SK-N-MC (cell line): ENCODE results near the gene STAG1.
"Not testable (repeated sequence)": the region's sequence is repeated elsewhere in the genome, so short reads cannot be mapped to it uniquely, and the experiment has no call there.

Source experiments
- DNase-seq: peaks from one replicate; pipeline ENCODE4 v3.0.0-alpha.2; 2011; ENCODE audit warnings: low read depth, low spot score
- H3K27ac ChIP-seq: fragments of 200-600 bp; sonication (generic); 2 replicates; pipeline ENCODE4 v1.5.1; 2016; ENCODE audit warnings: mixed run types
- H3K36me3 ChIP-seq: fragments of 200-600 bp; sonication (generic); 2 replicates; pipeline ENCODE4 v1.6.1; 2017; ENCODE audit warnings: antibody characterized with exemption, low read length, mixed read lengths; ENCODE audit not compliant: insufficient read depth
- H3K4me3 ChIP-seq: fragments of 200-600 bp; sonication (generic); 2 replicates; pipeline ENCODE4 v1.5.1; 2016
- H3K9ac ChIP-seq: fragments of 200-600 bp; sonication (generic); 2 replicates; pipeline ENCODE4 v1.8.0; 2017; ENCODE audit warnings: mixed run types, mixed read lengths; ENCODE audit not compliant: insufficient read length
- H3K9me3 ChIP-seq: fragments of 200-600 bp; sonication (generic); 2 replicates; pipeline ENCODE4 v1.6.1; 2017; ENCODE audit warnings: low read depth, mild to moderate bottlenecking, antibody characterized with exemption, low read length, moderate library complexity, mixed read lengths
- EZH2 ChIP-seq: fragments of 200-600 bp; sonication (generic); IDR thresholded peaks from one replicate; pipeline ENCODE4 v1.6.1; 2017; ENCODE audit warnings: antibody characterized with exemption
- FOXP2 ChIP-seq: optimal IDR thresholded peaks from 2 replicates; pipeline ENCODE3; 2011; ENCODE audit warnings: mild to moderate bottlenecking, moderate library complexity; ENCODE audit not compliant: insufficient read depth; ENCODE audit errors: extremely low read length, control extremely low read depth
- POLR2AphosphoS5 ChIP-seq: IDR thresholded peaks from 2 replicates; pipeline ENCODE4 v1.6.1; 2012; ENCODE audit warnings: mild to moderate bottlenecking, low read depth, low read length, borderline replicate concordance

Gene STAG1

DNA sequence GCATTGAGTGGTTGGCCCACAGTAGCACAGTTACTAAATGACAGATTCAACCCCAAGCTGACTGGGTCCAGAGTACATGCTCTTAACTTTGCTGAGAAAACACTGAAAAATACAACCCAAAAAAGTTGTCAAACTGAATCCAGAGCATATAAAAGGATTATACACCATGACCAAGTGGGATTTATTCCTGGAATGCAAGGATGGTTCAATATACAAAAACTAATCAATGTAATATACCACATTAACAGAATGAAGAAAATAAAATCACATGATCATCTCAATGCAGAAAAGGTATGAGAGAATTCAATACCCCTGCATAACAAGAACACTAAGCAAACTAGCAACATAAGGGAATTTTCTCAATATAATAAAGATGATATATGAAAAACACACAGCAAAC, 98.5 kb downstream of the STAG1 start:
- peaks cover 24% of the 10 kb centered on the region for H3K36me3 ChIP-seq
- H3K9me3 ChIP-seq: peaks cover 20% of the 10 kb centered on the region; the same call in 1 of the 2 replicates
- H3K9ac ChIP-seq: no peak overlapping the region
- no peak overlapping the region for H3K27ac ChIP-seq
- DNase-seq: no peak
- no peak overlapping the region for H3K4me3 ChIP-seq
- TF ChIP-seq POLR2AphosphoS5 (no peak), EZH2 (no peak)

DNA sequence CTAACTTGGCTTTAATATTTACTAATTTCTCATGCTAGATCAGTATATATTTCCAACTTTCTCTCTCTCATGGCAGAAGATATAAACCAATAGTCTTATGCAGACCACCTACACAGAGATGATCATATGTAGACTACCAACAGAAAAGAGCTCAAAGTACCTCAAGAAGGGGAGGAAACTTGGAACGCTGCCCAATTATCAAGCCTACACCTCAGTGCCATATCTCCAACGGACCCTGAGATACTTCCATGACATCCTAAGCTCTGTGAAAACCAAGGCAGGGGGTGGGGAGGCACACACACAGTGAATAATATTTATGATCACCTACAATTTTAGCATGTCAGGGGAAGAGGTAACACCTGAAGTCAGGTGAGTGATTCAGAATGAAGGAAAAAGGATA, 100.6 kb downstream of the STAG1 start:
- no peak overlapping the region for H3K4me3 ChIP-seq
- H3K9me3 ChIP-seq: peaks cover 20% of the 10 kb centered on the region; the same call in 1 of the 2 replicates
- H3K9ac ChIP-seq: no peak overlapping the region
- H3K36me3 ChIP-seq: peaks cover 24% of the 10 kb centered on the region
- no peak overlapping the region for H3K27ac ChIP-seq
- no peak for TF ChIP-seq POLR2AphosphoS5
- TF ChIP-seq FOXP2: no peak
- TF ChIP-seq EZH2: no peak
- no peak for DNase-seq

DNA sequence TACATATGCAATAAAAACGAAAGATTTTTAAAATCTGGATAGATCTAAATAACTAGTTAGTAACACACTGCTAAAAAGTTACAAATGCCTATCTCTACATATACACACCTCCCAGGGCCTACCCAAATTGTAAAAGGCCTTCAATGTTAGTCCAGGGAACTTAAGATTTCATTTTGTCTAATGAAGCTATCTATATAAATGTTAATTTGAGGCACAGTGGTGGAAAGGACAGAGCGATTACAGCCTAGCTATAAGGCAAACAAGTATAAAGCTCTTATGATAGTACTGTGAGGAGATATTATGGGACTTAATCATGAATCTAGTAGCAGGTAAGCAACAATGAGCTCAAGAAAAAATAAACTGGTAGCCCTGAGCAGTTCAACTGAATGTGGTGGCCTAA, 101.7 kb downstream of the STAG1 start:
- no peak overlapping the region for H3K9ac ChIP-seq
- no peak for TF ChIP-seq POLR2AphosphoS5
- no peak for TF ChIP-seq FOXP2
- no peak for TF ChIP-seq EZH2
- H3K4me3 ChIP-seq: no peak overlapping the region

DNA sequence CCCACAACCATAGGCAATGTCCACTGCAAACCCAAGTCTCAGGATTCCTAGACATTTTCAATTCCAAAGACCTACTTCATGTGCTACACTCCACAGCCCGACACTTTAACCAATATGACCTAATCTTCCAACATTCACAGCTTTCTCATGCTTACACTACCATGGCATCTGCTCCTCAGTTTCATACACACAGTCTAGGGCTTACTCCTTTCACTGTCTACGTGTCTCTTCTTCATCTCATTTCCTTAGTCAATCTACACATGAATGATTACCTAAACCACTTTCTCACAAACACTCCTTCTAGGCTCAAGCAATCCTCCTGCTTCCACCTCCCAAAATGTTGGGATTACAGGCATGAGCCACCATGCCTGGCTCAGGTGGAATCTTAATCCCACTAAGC, 106.3 kb downstream of the STAG1 start:
- no peak overlapping the region for H3K27ac ChIP-seq

More for the DNA sequence above, 101.7 kb downstream of the STAG1 start:
- H3K27ac ChIP-seq: no peak overlapping the region
- peaks cover 18% of the 10 kb centered on the region; the same call in 1 of the 2 replicates for H3K36me3 ChIP-seq
- peaks cover 20% of the 10 kb centered on the region; the same call in 1 of the 2 replicates for H3K9me3 ChIP-seq
- DNase-seq: no peak

DNA sequence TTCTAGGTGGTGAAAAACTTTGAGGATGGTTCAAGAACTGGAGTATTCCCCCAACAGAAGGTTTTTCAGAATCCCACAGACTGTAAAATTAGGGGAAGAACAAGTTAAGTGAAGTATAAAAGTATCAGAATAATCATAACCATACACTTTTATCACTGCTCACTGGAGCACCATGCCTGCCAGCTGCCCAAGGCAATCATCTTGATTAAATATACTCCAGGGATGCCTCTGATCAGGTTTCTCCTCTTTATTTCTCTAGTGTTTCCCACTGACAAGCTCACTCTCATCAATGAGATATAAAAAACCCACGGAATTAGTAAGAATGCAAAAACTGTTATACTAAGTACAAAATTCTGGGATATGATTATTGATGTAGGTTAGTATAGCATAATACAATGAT, 108.0 kb downstream of the STAG1 start:
- H3K36me3 ChIP-seq: no peaks in the 10 kb centered on the region
- H3K9ac ChIP-seq: no peak overlapping the region
- TF ChIP-seq EZH2 (no peak), POLR2AphosphoS5 (no peak), FOXP2 (no peak)
- no peak for DNase-seq
- peak overlapping the region; percentile 48; the same call in 1 of the 2 replicates for H3K27ac ChIP-seq
- H3K9me3 ChIP-seq: no peaks in the 10 kb centered on the region
- no peak overlapping the region for H3K4me3 ChIP-seq

More for the DNA sequence above, 106.3 kb downstream of the STAG1 start:
- no peak overlapping the region for H3K4me3 ChIP-seq
- TF ChIP-seq EZH2 (no peak), FOXP2 (no peak), POLR2AphosphoS5 (no peak)
- H3K36me3 ChIP-seq: no peaks in the 10 kb centered on the region
- H3K9ac ChIP-seq: no peak overlapping the region
- H3K9me3 ChIP-seq: no peaks in the 10 kb centered on the region
- no peak for DNase-seq

DNA sequence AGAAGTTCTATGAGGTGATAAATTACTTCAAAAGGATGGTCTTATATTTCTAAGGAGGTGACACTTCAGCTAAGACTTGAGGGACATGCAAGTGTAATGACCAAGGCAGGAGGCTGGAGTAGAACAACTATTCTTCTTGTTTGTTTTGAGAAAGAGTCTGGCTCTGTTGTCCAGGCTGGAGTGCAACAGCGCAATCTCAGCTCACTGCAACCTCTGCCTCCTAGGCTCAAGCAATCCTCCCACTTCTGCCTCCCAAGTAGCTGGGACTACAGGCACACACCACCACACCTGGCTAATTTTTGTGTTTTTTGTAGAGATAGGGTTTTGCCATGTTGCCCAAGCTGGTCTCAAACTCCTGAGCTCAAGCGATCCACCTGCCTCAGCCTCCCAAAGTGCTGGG, 108.8 kb downstream of the STAG1 start:
- H3K9ac ChIP-seq, H3K27ac ChIP-seq, DNase-seq, H3K36me3 ChIP-seq, H3K9me3 ChIP-seq, H3K4me3 ChIP-seq: not testable (repeated sequence)

DNA sequence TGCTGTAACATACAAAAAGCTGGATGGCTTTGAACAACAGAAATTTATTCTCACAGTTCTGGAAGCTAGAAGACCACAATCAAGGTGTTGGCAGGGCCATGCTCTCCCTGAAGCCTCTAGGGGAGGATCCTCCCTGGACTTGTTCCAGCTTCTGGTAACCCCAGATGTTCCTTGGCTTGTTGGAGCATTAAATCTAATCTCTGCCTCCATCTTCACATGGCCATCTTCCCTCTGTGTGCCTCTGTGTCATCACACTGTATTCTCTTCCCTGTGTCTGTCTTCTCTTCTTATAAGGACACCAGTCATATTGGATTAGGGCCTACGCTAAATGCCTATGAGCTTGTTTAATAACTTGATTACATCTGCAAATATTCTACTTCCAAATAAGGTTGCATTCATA, 109.5 kb downstream of the STAG1 start:
- no peak overlapping the region for H3K4me3 ChIP-seq
- H3K9me3 ChIP-seq: no peaks in the 10 kb centered on the region
- H3K9ac ChIP-seq: no peak overlapping the region
- H3K36me3 ChIP-seq: no peaks in the 10 kb centered on the region
- no peak for DNase-seq
- TF ChIP-seq POLR2AphosphoS5 (no peak), FOXP2 (no peak), EZH2 (no peak)
- H3K27ac ChIP-seq: no peak overlapping the region

DNA sequence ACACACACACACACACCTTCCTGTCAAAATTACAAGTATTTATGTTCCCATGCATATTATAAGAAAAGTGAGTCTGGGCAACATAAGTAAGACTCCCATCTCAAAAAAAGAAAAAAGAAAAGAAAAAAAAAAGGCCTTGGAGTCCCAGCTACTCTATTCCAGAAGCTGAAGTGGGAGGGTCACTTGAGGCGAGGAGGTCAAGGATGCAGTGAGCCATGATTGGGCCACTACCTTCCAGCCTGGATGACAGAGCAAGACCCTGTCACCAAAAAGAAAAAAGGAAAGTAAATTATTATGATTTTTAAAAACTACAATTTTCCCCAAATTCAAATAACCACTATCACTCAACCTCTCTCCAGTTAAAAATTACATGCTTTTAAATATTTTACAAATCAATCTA, 113.1 kb downstream of the STAG1 start:
- TF ChIP-seq FOXP2: no peak
- Histone ChIP-seq H3K27ac (no peak overlapping the region), H3K9me3 (peaks cover 6% of the 10 kb centered on the region; the same call in 1 of the 2 replicates), H3K36me3 (no peaks in the 10 kb centered on the region), H3K9ac (no peak overlapping the region), H3K4me3 (no peak overlapping the region)
- DNase-seq: no peak

DNA sequence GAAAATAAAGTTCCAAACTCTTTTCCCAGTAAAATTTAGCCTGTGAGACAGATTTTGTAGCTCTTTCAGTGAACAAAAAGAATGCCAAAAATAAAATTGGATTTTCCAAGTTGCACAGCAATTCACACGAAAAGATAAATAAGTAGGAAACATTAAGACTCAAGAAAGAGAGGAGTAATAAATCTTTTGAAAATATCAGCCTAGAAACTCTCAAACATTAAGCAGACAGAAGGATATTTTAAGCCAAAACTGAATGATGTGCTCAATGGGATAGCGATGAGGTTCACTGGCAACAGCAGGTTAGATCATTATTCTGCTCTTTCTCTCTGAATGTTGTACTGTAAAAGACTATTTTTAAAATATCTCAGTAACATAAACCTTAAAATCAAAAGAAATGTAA, 115.0 kb downstream of the STAG1 start:
- Histone ChIP-seq H3K9ac (no peak overlapping the region), H3K36me3 (no peaks in the 10 kb centered on the region), H3K27ac (no peak overlapping the region), H3K9me3 (peaks cover 6% of the 10 kb centered on the region; the same call in 1 of the 2 replicates), H3K4me3 (no peak overlapping the region)
- TF ChIP-seq EZH2: no peak
- TF ChIP-seq FOXP2: no peak
- no peak for TF ChIP-seq POLR2AphosphoS5
- no peak for DNase-seq
